ENCODE measurements around the gene RBBP5.

- TF ChIP-seq MXI1 (IDR thresholded peaks at IDR 0.05; ENCODE audit: borderline replicate concordance, low read depth, low read length) (no peak), FOS (IDR thresholded peaks at IDR 0.05; ENCODE audit: low read depth, low read length) (no peak), CTCF (conservative IDR thresholded peaks at IDR 0.05; ENCODE audit: low read depth, low read length) (no peak), RAD21 (IDR thresholded peaks at IDR 0.05; ENCODE audit: low read length) (no peak), POLR2A (IDR thresholded peaks at IDR 0.05; ENCODE audit: low read depth, low read length) (no peak), RFX5 (IDR thresholded peaks at IDR 0.05; ENCODE audit: low read depth, low read length) (no peak), SMC3 (IDR thresholded peaks at IDR 0.05; ENCODE audit: low read depth, low read length) (no peak), RCOR1 (IDR thresholded peaks at IDR 0.05; ENCODE audit: insufficient replicate concordance, low read length) (no peak), USF2 (IDR thresholded peaks at IDR 0.05; ENCODE audit: low read depth, low read length) (no peak), MAFK (IDR thresholded peaks at IDR 0.05; ENCODE audit: low read depth, low read length) (no peak), MAZ (IDR thresholded peaks at IDR 0.05; ENCODE audit: borderline replicate concordance, low read depth, low read length) (no peak), ELK1 (IDR thresholded peaks at IDR 0.05; ENCODE audit: borderline replicate concordance, low read depth, low read length) (no peak), CHD1 (IDR thresholded peaks at IDR 0.05; ENCODE audit: low read depth, low read length) (no peak), CEBPB (IDR thresholded peaks at IDR 0.05; ENCODE audit: low read depth, low read length) (no peak)
Measured at GRCh38 chr1:205071028-205071409, 50.8 kb downstream of the RBBP5 start.

All from IMR-90 (cell line).